GM21515 (cell line): ENCODE results near the gene PRAF2.

Experiments
- ATAC-seq: cut with Tn5 transposase; IDR thresholded peaks from one replicate; pipeline ENCODE4 v1.9.1; 2021; ENCODE audit not compliant: unreplicated experiment

Gene PRAF2

DNA sequence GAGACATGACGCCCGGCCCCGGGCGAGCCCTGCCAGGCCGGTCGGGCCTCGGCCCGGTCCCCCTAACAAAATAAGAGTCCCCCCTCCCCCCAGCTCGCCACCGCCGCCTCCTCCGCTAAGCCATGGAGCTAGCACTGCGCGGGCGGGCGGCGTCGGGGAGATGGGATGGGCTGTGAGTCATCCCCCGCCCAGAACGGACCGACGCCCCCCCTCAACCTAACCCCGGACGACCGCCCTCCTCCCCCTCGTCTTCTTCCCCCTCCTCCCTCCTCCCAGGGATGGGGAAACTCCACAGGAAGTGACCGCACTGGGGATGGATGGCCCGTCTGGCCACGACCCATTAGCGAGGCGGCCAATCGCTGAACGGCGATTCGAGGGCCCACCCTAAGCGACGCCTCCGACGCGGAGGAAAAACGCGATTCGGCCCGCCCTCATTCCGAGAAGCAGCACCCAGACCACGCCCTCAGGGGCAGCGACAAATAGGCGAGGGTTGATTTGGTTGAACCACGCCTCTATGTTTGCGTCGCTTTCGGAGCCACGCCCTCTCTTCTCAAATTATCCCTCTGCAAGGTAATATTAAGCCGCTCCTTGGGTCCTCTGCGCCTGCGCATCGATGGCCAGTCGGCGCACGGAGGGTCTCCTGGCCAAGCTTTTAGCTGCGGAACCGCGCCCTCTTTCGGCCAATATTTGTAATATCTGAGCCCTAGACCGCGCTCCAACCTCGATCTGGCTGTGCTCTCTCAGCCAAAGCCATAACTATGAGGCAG is 30.4 kb downstream of the PRAF2 start, which contains the start of gene TFE3:
TFE3 (minus strand) TSS at position 138 of the 767 bp plus-strand sequence; CDS start at position 7, 131 bp downstream.
- ATAC-seq = peak; percentile 89

DNA sequence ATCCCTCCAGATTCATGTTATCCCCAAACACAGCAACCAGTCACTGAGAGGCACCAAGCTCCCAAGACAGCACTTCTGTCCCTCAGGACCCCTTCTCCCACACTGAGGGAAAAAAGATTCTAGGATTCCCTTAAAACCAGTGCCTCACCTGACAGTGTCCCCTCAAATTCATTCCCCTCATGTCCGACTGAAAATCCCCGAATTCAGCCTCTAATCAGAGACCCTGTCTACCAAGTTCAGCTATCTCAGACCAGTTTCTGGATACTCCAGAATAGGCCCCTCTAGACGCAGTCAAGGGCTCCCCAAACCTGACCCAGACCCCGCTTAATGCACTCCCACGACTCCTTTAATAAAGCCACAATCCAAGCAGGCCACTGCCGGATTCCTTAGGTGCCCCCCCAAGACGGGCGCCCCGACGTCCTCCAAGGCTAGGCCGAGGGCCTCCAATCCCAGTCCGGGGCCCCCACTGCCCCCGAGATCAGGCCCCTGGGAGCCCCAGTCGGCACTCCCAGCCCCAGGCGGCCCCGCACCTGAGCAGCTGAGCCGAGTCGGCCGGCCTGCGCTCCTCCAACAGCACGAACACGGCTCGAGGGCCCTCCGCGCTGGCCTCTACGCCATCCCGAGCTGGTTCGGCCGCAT is 31.1 kb downstream of the PRAF2 start:
- peak; percentile 4 for ATAC-seq

DNA sequence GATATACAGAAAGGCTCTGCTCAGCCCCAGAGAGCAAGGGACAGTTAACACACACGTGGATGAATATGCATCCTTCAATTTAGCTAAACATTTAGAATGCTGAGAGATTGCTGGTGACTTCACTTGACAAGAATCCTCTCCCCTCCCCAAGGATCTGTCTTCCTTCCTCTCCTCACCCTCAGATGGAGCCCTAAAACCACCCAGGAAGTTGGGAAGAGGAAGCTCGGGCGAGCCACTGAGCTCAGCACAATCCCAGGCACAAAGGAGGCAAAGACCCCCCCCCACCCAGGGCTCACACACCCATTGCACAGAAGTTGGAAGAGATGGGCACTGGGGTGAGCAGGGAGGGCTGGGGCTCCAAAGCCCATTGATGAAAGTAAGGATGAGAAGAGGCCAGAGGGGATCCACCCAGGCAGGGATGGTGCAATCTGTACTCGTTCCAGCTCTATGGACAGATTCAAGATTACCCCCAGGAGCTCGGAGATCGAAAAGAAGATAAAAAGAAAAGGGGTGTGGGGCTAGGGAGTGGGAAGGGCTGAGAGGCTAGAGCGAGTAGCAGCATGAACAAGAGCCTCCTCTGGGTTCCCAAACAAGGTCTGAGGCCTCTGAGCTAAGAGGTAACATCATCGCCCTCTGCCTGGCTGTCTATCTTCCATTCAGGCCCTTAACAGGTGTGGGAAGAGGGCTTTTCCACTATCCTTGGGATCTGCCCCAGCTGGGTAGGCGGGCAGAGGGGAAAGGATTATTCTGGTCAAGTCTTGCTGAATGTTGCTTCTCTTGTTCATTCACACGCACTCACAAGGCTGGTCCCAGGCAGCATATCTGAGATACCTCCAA is 31.8 kb downstream of the PRAF2 start:
- no peak for ATAC-seq

DNA sequence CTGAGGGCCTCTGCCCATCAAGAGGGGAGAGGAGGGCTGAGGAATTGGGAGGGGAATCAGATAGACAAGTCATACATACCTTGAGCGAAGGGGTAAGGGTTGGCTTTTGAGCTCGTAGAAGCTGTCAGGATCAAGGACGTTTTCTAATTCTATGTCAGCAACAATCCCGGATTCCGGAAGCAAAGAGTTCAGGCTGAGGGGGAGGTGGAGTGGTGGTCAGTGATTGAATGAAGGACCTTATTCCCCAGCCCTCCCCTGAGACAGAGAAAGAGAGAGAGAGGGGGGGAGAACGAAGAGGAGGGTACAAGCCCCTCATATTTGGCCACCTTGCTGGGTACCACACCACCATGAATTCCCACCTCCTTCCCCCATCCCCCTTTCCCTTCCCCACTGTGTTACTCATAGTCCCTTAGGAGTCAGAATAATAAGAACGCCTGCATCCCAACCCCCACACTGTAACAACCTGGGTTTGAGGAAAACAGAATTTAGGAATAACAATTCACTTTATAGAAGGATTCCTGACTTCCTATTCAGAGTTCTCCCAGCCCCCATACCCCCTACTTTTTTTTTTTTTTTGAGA is 33.3 kb downstream of the PRAF2 start:
- no peak for ATAC-seq

DNA sequence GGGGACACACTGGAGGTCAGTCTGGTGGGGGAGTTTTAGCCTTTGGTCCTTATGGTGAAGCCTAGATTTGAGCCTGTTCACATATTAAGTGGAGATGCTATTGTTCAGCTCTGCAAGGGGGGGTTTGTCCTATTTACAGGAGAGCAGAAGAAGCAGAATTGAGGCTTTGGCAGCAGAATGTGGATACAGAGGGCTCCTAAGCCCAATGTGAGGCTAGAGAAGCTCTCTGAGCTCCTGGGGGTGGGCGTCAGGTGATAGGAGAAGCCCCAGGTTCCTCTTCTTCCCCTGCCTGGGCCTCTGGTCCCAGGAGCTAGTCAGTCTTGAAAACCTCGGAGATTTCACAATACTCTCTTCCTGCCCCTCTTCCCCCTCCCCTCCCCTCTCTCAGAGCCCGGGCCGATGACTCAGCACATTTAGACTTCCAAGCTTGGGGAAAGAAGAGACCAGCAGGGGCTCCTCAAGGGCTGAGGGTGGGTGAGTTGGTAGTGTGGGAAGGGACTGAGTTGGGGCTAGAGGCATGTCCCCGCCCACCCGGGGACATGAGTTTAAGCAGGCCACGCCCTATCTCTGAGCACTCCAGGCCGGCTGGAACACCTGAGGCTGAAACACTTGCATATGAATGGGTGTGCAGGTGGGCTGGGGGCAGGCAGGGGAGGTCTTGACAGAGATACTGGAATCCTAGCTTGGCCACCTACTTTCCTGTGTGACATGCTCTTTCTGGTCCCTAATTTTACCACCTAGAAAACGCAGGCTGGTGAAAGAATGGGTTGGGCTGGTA is 34.0 kb downstream of the PRAF2 start:
- ATAC-seq = no peak

DNA sequence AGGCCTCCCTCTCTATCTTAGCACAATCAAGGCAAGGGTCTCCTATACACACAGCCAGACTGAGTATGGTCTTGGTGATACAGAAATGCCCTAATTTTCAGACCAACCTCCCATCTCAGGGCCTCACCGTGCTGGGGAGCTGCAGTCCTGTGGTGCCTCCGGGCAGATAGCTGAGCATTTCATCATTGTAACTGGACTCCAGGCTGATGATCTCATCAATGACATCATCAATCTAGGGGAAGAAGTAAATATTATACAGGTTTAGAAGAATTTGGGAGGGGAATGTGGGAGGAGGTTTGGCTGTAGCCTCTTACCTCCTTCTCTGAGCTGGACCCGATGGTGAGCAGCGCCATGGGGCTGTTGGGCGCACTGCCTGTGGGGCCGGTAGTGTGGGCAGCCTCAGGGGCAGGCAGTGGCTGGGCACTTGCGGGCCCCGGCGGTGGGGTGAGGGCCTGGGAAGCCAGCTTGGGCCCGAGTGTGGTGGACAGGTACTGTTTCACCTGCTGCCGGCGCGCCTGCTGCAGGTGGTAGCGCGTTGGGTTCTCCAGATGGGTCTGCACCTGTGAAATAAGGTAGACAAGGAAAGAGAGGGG is 35.8 kb downstream of the PRAF2 start:
- no peak for ATAC-seq

DNA sequence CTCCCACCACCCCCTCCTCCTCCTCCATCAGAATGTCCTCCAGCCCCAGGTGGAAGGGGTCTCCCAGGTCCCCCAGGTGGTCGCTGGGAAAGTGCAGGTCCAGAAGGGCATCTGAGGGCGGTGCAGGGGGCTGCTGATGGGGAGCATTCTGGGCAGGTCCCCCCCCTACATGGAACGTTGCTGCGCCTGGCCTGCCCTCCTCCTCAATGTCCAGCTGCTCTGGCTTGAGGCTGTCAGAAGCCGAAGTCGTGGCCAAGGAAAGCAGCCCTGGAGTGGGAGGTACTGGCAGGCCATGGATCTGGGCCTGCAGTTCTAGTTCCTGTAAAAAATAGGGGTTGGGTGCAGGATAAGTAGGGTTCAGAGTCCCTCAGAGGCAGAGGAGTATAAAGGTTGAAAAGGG is 43.5 kb downstream of the PRAF2 start:
- ATAC-seq = no peak

DNA sequence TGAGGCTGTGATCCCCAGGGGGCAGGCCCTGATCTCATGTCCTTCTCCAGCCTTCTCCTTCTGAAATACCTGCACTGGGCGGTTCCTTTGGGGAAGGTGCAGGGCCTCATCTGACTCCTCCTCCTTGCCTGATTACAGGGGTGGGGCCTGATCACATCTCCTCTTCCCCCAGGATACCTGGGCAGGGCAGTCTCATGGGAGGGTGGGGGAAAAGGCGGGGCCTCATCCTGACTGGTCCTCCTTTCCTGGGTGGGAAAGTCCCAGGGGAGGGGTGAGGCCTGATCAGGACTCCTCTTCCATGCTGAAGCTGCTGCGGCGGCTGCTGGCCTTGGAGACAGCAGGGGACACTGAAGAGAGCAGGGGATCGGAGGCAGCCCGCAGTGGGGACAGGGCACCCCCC is 43.9 kb downstream of the PRAF2 start:
- ATAC-seq = no peak
